NK-92 treated with Interleukin-12 subunit alpha and Interleukin-12 subunit beta, amount 100 ng/mL, for 24 hours (cell line): Measurements from ENCODE around the gene WDR43.

Source experiments
- DNase-seq: peaks from one replicate; lab custom pipeline; 2025; lab: John Stamatoyannopoulos, UW

The WDR43 gene

GRCh38 chr2:28894470-28895188, at the start of gene WDR43:
Gene WDR43 (plus strand): TSS chr2:28894667. CDS start chr2:28894699, 32 bp downstream.
- DNase-seq = peak; percentile 94

- DNase-seq = no peak
These were observed 39.3 kb upstream of the WDR43 start for GRCh38 chr2:28855193-28855592.

GRCh38 chr2:28855977-28856376, 38.5 kb upstream of the WDR43 start:
- no peak for DNase-seq

GRCh38 chr2:28868611-28869010, 25.9 kb upstream of the WDR43 start:
- no peak for DNase-seq

GRCh38 chr2:28869494-28870145, 24.8 kb upstream of the WDR43 start:
- DNase-seq = no peak

GRCh38 chr2:28870146-28870891, 24.1 kb upstream of the WDR43 start, which contains the start of gene TRMT61B:
Gene TRMT61B (minus strand): TSS chr2:28870309. CDS start chr2:28870277, 32 bp downstream.
- peak; percentile 90 for DNase-seq

GRCh38 chr2:28871620-28872019, 22.8 kb upstream of the WDR43 start:
- no peak for DNase-seq

GRCh38 chr2:28880193-28880592, 14.3 kb upstream of the WDR43 start:
- no peak for DNase-seq

- DNase-seq = no peak
These were observed 979 bp upstream of the WDR43 start for GRCh38 chr2:28893488-28893887.

GRCh38 chr2:28895189-28895893, 874 bp downstream of the WDR43 start:
- DNase-seq = peak; percentile 18

- no peak for DNase-seq
These were observed 2.4 kb downstream of the WDR43 start for GRCh38 chr2:28896906-28897305.

- DNase-seq = no peak
These were observed 3.6 kb downstream of the WDR43 start for GRCh38 chr2:28898048-28898447.

GRCh38 chr2:28901202-28901601, 6.7 kb downstream of the WDR43 start:
- no peak for DNase-seq

- no peak for DNase-seq
These were observed 7.4 kb downstream of the WDR43 start for GRCh38 chr2:28901841-28902240.

- DNase-seq = no peak
These were observed 8.1 kb downstream of the WDR43 start for GRCh38 chr2:28902584-28902983.

- no peak for DNase-seq
These were observed 9.8 kb downstream of the WDR43 start for GRCh38 chr2:28904295-28904694.

- DNase-seq = no peak
These were observed 10.5 kb downstream of the WDR43 start for GRCh38 chr2:28904802-28905457.

- DNase-seq = no peak
These were observed 11.1 kb downstream of the WDR43 start for GRCh38 chr2:28905533-28905932.

GRCh38 chr2:28906376-28906775, 11.9 kb downstream of the WDR43 start:
- DNase-seq = no peak

- no peak for DNase-seq
These were observed 12.4 kb downstream of the WDR43 start for GRCh38 chr2:28906821-28907220.

GRCh38 chr2:28908172-28908571, 13.7 kb downstream of the WDR43 start:
- no peak for DNase-seq
